HL-60/S4 (cell line): ENCODE data around the gene KLHL34.

Experiments
- in situ Hi-C: fragments of 300-500 bp; cut with MboI; formaldehyde crosslinking; loops from 2 replicates; pipeline ENCODE4 v1.14.3; 2022; ENCODE audit warnings: low sequenced_read_pairs

The KLHL34 gene

GRCh38 chrX:21656587-21657317, 1.4 kb downstream of the KLHL34 start:
- in situ Hi-C loops: no loop called here

- in situ Hi-C loops: no loop called here
Observed at GRCh38 chrX:21655901-21656586, 2.1 kb downstream of the KLHL34 start.

GRCh38 chrX:21645886-21646285, 12.2 kb downstream of the KLHL34 start:
- in situ Hi-C loops: no loop called here

- in situ Hi-C loops: no loop called here
Observed at GRCh38 chrX:21645431-21645830, 12.7 kb downstream of the KLHL34 start.

- in situ Hi-C loops: no loop called here
Observed at GRCh38 chrX:21639775-21640174, 18.4 kb downstream of the KLHL34 start.

GRCh38 chrX:21638311-21638710, 19.8 kb downstream of the KLHL34 start:
- in situ Hi-C loops: no loop called here

- in situ Hi-C loops: no loop called here
Observed at GRCh38 chrX:21632027-21632426, 26.1 kb downstream of the KLHL34 start.

- in situ Hi-C loops: no loop called here
Observed at GRCh38 chrX:21623778-21624501, 34.2 kb downstream of the KLHL34 start.

GRCh38 chrX:21620234-21620633, 37.9 kb downstream of the KLHL34 start:
- in situ Hi-C loops: no loop called here

GRCh38 chrX:21616386-21616785, 41.7 kb downstream of the KLHL34 start:
- in situ Hi-C loops: no loop called here

- in situ Hi-C loops: no loop called here
Observed at GRCh38 chrX:21612154-21612553, 46.0 kb downstream of the KLHL34 start.

GRCh38 chrX:21610168-21610567, 48.0 kb downstream of the KLHL34 start:
- in situ Hi-C loops: no loop called here

- in situ Hi-C loops: no loop called here
Observed at GRCh38 chrX:21606002-21606401, 52.1 kb downstream of the KLHL34 start.
